HG03558 (cell line): Measurements from ENCODE around the gene ADIG.

Source experiments
- ATAC-seq: cut with Tn5 transposase; IDR thresholded peaks from one replicate; pipeline ENCODE4 v1.9.1; 2021; ENCODE audit warnings: moderate number of reproducible peaks; ENCODE audit not compliant: unreplicated experiment; ENCODE audit errors: extremely low read depth

Gene ADIG

GRCh38 chr20:38628580-38629470, 47.8 kb downstream of the ADIG start:
- ATAC-seq, result no peak

GRCh38 chr20:38629979-38630378, 49.0 kb downstream of the ADIG start:
- ATAC-seq, result no peak

- ATAC-seq, result no peak
Measured at GRCh38 chr20:38630727-38631126, 49.7 kb downstream of the ADIG start.

- ATAC-seq, result no peak
Measured at GRCh38 chr20:38631155-38632022, 50.4 kb downstream of the ADIG start.

GRCh38 chr20:38633577-38634093, 52.6 kb downstream of the ADIG start:
- no peak for ATAC-seq

- no peak for ATAC-seq
Measured at GRCh38 chr20:38635721-38636288, 54.8 kb downstream of the ADIG start.
